Fibroblast of pulmonary artery (primary cell): ENCODE results near the gene UTS2R.
A peak's percentile ranks its signal among the peaks of the same experiment; 100 is the strongest.

ENCODE experiments used
- DNase-seq: peaks from one replicate; pipeline ENCODE4 v3.0.0-alpha.2; 2010; ENCODE audit warnings: low read depth
- H3K4me3 ChIP-seq: replicated peaks from 2 replicates; pipeline ENCODE4 v1.5.1; 2011; ENCODE audit warnings: low read depth, mild to moderate bottlenecking, control low read depth, low read length, moderate library complexity
- CTCF ChIP-seq: IDR thresholded peaks from 2 replicates; pipeline ENCODE4 v1.5.1; 2011; ENCODE audit warnings: mild to moderate bottlenecking, control low read depth, low read length, inconsistent platforms; ENCODE audit errors: missing control alignments

Gene UTS2R

GRCh38 chr17:82392941-82393340 is 21.4 kb downstream of the UTS2R start:
- no peak overlapping the region for H3K4me3 ChIP-seq
- DNase-seq = no peak
- no peak for TF ChIP-seq CTCF

- TF ChIP-seq CTCF = no peak
- no peak for DNase-seq
- no peak overlapping the region for H3K4me3 ChIP-seq
Observed at GRCh38 chr17:82394278-82394677, 22.7 kb downstream of the UTS2R start.

DNA sequence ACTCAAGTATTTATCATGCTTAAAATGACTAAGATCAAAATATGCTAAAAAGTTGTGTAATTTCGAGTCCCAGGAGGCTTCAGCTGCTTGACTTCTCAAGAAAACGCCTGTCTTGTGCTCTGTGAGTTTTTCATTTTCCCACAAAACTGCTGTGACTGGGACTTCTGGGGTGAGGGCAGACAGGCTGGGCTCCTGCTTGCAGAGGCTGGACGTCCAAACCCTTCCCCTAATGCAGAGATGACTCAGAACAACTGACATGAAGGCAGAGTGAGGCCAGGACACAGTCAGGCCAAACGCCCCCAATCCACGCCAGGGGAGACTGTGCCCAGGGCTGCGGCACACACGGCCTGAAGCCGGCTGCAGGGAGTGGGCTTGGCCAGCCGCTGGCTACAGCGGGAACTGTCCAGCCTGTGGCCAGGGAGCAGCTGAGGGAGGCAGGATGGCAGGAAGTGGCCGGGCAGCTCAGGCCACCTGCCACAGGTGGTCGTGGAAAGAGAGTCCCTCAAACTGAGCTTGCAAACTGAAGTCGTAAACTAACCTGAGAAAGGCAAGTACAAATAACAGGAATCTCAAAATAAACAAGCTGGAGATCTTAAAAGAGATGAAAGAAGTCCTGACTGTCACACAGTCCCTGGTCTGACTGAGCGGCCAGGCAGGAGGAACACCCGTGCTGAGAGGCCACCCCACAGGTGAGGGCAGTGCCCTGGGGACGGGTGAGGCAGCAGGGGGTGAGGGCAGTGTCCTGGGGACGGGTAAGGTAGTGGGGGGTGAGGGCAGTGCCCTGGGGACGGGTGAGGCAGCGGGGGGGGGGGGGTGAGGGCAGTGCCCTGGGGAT is 25.3 kb downstream of the UTS2R start:
- no peak for TF ChIP-seq CTCF
- H3K4me3 ChIP-seq = no peak overlapping the region
- DNase-seq = peak; percentile 76

DNA sequence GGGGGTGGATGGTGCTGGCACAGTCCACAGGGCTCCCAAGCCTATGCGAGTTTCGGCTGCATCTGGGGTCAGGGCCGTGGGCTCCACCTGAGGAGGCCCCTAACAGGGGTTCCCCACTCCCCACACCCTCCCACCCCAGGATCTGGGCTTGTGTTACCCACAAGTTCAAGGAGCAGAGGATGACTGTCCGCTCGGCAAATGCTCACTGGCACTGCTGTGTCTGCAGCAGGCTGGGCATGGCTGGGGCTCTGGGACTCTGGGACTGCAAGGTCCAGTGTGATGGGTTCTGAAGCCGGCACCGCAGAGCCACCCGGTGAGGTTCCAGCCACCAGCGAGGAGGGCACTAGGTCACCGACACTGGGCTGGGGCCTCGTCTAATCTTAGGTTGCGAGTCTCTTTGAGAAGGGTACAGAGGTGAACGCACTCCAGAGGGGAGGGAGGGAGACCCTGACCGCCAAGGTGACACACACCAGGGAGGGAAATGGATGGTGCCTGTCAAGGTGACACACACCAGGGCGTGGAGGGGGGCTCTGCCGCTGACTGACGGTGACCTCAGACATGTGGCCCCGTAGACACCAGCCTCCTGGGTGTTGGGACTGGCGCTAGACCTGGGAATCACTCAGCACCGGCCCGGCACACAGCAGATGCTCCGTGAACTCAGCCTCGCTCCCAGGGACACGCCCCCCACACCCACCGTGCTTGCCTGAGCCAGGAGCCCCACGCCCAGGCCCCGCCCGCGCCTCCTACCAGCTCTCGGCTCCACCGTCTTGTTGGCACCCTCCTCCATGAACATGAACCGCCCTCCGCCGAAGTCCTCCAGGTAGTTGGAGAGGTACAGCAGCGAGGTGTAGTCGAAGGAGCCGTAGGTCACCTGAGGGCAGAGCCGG is 26.1 kb downstream of the UTS2R start:
- no peak for DNase-seq
- TF ChIP-seq CTCF = no peak
- no peak overlapping the region for H3K4me3 ChIP-seq

DNA sequence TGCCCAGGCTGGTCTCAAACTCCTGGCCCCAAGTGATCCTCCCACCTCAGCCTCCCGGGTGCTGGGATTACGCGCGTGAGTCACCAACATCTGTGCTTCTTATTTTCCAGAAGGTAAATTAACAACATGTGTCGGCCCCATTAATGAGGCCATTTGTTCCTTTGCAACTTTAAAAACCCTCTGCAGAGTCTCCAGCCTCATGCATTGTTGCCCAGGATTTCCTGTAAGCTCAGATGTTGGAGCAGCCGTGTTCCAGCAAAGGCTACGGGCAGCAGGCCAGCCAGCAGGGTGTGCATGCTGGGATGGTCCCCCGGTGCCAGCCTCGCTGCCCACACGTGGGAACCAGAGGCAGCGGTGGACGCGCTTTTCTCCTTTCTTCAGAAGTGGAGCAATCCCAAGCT is 27.5 kb downstream of the UTS2R start:
- DNase-seq = peak; percentile 21
- TF ChIP-seq CTCF = no peak
- H3K4me3 ChIP-seq = no peak overlapping the region

DNA sequence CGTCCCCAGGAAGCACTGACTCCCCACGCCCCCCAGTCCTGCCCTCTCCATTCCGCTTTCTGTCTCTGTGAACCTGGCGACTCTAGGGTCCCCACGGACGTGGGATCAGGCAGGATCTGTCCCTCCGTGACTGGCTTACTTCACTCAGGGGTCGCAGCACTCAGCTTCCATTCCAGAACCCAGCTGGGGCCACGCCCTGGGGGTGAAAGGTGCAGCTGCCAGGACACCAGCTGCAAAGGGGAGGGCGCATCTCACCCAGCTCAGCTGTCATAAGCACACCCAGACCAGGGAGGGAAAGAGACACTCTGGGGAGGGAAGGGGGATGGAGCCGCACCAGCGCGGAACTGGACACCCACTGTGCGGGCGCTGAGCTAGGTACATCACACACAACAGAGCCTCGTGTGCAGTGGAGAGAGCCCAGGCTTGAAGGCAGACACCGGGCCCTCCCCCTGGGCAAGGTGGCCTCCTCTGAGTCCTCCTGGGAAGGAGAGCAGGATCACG is 28.1 kb downstream of the UTS2R start:
- TF ChIP-seq CTCF = no peak
- DNase-seq = no peak
- H3K4me3 ChIP-seq = no peak overlapping the region
